ENCODE data around the gene NPTX1.

GRCh38 chr17:80498920-80499410, 22.6 kb upstream of the NPTX1 start:
- TF ChIP-seq TAF1 (IDR thresholded peaks at IDR 0.05; ENCODE audit: borderline replicate concordance, insufficient read depth, low read length) = no peak
- no peak for TF ChIP-seq REST (IDR thresholded peaks at IDR 0.05; ENCODE audit: insufficient read depth in 1 of 2, low read depth in 2 of 2, low read length in 2 of 2)
